Osteocyte (in vitro differentiated cells): Measurements from ENCODE around the gene EOGT. TPM values are rescaled to one million over a fixed set of nuclear protein-coding genes. Genes with fewer than 3 reads are reported as not detected.

Experiments
- DNase-seq: peaks from one replicate; pipeline ENCODE4 v3.0.0; 2021; ENCODE audit warnings: mixed read lengths; ENCODE audit not compliant: unreplicated experiment; ENCODE audit errors: extremely low spot score
- H3K27ac Mint-ChIP-seq: one replicate; pipeline ENCODE4 v1.8.0; 2021; ENCODE audit warnings: mild to moderate bottlenecking, mixed read lengths; ENCODE audit not compliant: unreplicated experiment
- H3K27me3 Mint-ChIP-seq: one replicate; pipeline ENCODE4 v1.8.0; 2021; ENCODE audit warnings: mixed read lengths; ENCODE audit not compliant: unreplicated experiment
- H3K36me3 Mint-ChIP-seq: one replicate; pipeline ENCODE4 v1.8.0; 2021; ENCODE audit warnings: mixed read lengths; ENCODE audit not compliant: unreplicated experiment
- H3K4me1 Mint-ChIP-seq: one replicate; pipeline ENCODE4 v1.8.0; 2021; ENCODE audit warnings: mixed read lengths; ENCODE audit not compliant: unreplicated experiment
- H3K4me3 Mint-ChIP-seq: one replicate; pipeline ENCODE4 v1.8.0; 2021; ENCODE audit warnings: mild to moderate bottlenecking, moderate library complexity, mixed read lengths; ENCODE audit not compliant: unreplicated experiment
- H3K9me3 Mint-ChIP-seq: one replicate; pipeline ENCODE4 v1.8.0; 2021; ENCODE audit warnings: mixed read lengths; ENCODE audit not compliant: unreplicated experiment
- CTCF ChIP-seq: fragments of 200-600 bp; sonication (generic); IDR thresholded peaks from 2 replicates; pipeline ENCODE4 v1.5.0; 2021; ENCODE audit warnings: antibody characterized with exemption, mild to moderate bottlenecking, moderate library complexity
- total RNA-seq: library from RNA; stranded (reverse); gene quantifications from 2 replicates; pipeline ENCODE4 v1.2.1, GENCODE V29; 2021

Gene EOGT
- total RNA-seq, 1 donor from 2014 or later: 27.6 TPM

- Mint-ChIP-seq H3K36me3 (peaks cover 44% of the 10 kb centered on the region), H3K27me3 (no peaks in the 10 kb centered on the region), H3K9me3 (no peaks in the 10 kb centered on the region), H3K4me1 (peaks cover 32% of the 10 kb centered on the region), H3K4me3 (no peak overlapping the region), H3K27ac (no peak overlapping the region)
- no peak for DNase-seq
- TF ChIP-seq CTCF: no peak
These were observed 3.7 kb downstream of the EOGT start for GRCh38 chr3:69009559-69010410.

- Mint-ChIP-seq H3K4me1 (peaks cover 24% of the 10 kb centered on the region), H3K27ac (no peak overlapping the region), H3K36me3 (peaks cover 50% of the 10 kb centered on the region), H3K4me3 (no peak overlapping the region), H3K27me3 (no peaks in the 10 kb centered on the region), H3K9me3 (no peaks in the 10 kb centered on the region)
- DNase-seq: no peak
- no peak for TF ChIP-seq CTCF
These were observed 4.5 kb downstream of the EOGT start for GRCh38 chr3:69008980-69009379.

GRCh38 chr3:69005791-69006482 lies 7.5 kb downstream of the EOGT start:
- Mint-ChIP-seq H3K9me3 (no peaks in the 10 kb centered on the region), H3K27ac (no peak overlapping the region), H3K4me1 (peaks cover 8% of the 10 kb centered on the region), H3K27me3 (no peaks in the 10 kb centered on the region), H3K36me3 (peaks cover 52% of the 10 kb centered on the region), H3K4me3 (no peak overlapping the region)
- no peak for TF ChIP-seq CTCF
- DNase-seq: no peak

- H3K27ac Mint-ChIP-seq: no peak overlapping the region
- H3K4me1 Mint-ChIP-seq: peaks cover 9% of the 10 kb centered on the region
- DNase-seq: no peak
- peaks cover 47% of the 10 kb centered on the region for H3K36me3 Mint-ChIP-seq
- H3K4me3 Mint-ChIP-seq: no peak overlapping the region
- no peaks in the 10 kb centered on the region for H3K27me3 Mint-ChIP-seq
- no peaks in the 10 kb centered on the region for H3K9me3 Mint-ChIP-seq
- TF ChIP-seq CTCF: no peak
These were observed 8.3 kb downstream of the EOGT start for GRCh38 chr3:69005071-69005790.
